ENCODE results near the gene RALGAPA2.

RALGAPA2 gene

DNA sequence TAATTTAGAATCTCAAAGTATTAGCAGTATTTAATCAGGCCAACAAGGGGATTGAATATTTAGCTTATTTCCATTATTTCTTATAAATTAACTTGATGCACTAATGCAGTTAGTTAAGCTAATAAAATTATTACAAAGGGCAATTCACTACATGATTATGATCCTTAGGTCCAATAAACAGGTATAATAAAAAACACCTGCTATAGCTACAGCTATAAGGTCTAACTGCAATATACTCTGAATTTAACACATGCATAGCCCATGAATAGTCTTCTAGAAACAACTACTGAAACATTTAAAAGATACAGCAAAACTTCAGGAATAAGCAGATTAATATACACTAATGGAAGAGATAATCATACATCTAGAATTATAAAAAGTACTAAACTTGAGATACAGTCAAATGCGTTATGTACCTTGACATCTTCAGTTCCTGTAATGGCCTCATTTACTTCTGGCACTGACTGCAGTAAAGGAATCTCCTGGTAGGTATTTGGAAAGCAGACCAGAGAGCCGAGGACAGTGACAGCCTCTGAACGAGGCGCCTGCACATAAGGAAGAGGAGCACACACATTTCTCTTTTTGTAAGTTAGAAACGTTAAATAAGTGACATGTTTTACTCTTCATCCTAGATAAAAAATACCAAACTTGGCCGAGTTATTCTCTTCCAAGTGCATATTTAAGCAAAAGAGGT is 176.1 kb downstream of the RALGAPA2 start:
- DNase-seq (ENCODE audit: extremely low spot score) = no peak
- ChIA-PET POLR2A (no interaction called here), CTCF (no interaction called here)
- TF ChIP-seq FOXK2 (IDR thresholded peaks at IDR 0.05) = no peak
- TF ChIP-seq TARDBP (IDR thresholded peaks at IDR 0.05) = no peak
- TF ChIP-seq, protein P1, sequence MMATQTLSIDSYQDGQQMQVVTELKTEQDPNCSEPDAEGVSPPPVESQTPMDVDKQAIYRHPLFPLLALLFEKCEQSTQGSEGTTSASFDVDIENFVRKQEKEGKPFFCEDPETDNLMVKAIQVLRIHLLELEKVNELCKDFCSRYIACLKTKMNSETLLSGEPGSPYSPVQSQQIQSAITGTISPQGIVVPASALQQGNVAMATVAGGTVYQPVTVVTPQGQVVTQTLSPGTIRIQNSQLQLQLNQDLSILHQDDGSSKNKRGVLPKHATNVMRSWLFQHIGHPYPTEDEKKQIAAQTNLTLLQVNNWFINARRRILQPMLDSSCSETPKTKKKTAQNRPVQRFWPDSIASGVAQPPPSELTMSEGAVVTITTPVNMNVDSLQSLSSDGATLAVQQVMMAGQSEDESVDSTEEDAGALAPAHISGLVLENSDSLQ (IDR thresholded peaks at IDR 0.05) = no peak

DNA sequence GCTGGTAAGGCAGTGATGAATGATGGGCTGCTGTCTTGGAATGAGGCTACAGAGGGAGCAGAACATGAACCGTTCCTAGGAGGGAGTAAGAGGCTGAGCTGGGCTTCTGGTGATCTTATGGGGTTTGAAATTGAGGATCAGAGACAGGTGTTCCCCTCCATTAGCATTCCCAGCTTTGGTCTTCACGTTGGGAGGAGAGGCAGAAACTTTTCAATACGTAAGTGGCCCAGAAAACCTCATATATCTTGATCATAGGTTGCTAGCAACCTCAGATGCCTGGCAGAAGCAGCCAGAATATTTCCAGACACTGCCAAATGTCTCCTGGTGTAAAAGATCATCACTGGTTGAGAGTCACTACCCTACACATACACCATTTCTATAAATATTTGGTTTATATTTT is 177.4 kb downstream of the RALGAPA2 start:
- no peak for DNase-seq (ENCODE audit: extremely low spot score)
- POLR2A ChIA-PET = no interaction called here
- no peak for TF ChIP-seq FOXA1 (IDR thresholded peaks at IDR 0.05)
- no peak for TF ChIP-seq L3MBTL2 (conservative IDR thresholded peaks at IDR 0.05)
- TF ChIP-seq SP1 (IDR thresholded peaks at IDR 0.05) = no peak
- TF ChIP-seq SUZ12 (IDR thresholded peaks at IDR 0.05) = no peak
- TF ChIP-seq TARDBP (IDR thresholded peaks at IDR 0.05) = no peak
- TF ChIP-seq HDGF (IDR thresholded peaks at IDR 0.05; ENCODE audit: borderline replicate concordance) = no peak
- no peak for TF ChIP-seq ZNF384 (IDR thresholded peaks at IDR 0.05)
- no peak for TF ChIP-seq BHLHE40 (IDR thresholded peaks at IDR 0.05; ENCODE audit: borderline replicate concordance)
- TF ChIP-seq LEF1 (IDR thresholded peaks at IDR 0.05; ENCODE audit: borderline replicate concordance) = no peak
- no peak for TF ChIP-seq FOXK2 (IDR thresholded peaks at IDR 0.05)
- no peak for TF ChIP-seq FOXM1 (IDR thresholded peaks at IDR 0.05; ENCODE audit: borderline replicate concordance)
- no peak for TF ChIP-seq NFRKB (IDR thresholded peaks at IDR 0.05)
- no peak for TF ChIP-seq ARNT (IDR thresholded peaks at IDR 0.05)
- TF ChIP-seq, protein P1 (IDR thresholded peaks at IDR 0.05) = no peak
- TF ChIP-seq CTBP1 (IDR thresholded peaks at IDR 0.05; ENCODE audit: borderline replicate concordance) = no peak
- TF ChIP-seq ELF4 (IDR thresholded peaks at IDR 0.05) = no peak
- CTCF ChIA-PET = no interaction called here

DNA sequence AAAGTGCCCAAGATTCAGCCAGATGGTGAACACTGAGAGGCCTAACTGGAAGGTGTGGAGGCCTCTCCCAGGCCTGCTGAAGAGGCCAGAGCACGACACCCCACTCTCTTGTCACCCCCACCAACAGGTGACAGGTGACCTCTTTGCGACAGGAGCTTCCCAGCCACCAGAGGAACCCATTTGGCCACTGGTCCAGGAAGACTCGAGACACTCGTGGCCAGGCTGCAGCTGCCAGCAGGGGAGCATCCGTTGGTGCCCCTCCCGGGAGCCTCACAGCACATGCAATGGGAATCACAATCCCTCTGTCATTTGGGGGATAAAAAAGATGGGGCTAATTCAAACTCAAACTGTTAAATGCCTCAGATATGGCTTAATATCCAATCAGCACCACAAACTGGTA is 181.2 kb downstream of the RALGAPA2 start:
- DNase-seq (ENCODE audit: extremely low spot score) = no peak
- ChIA-PET POLR2A (no interaction called here), CTCF (no interaction called here)
- TF ChIP-seq SUZ12 (IDR thresholded peaks at IDR 0.05) = no peak
- no peak for TF ChIP-seq L3MBTL2 (conservative IDR thresholded peaks at IDR 0.05)
- TF ChIP-seq FOXM1 (IDR thresholded peaks at IDR 0.05; ENCODE audit: borderline replicate concordance) = no peak
- TF ChIP-seq BHLHE40 (IDR thresholded peaks at IDR 0.05; ENCODE audit: borderline replicate concordance) = no peak
- TF ChIP-seq FOXA1 (IDR thresholded peaks at IDR 0.05) = no peak
- TF ChIP-seq ELF4 (IDR thresholded peaks at IDR 0.05) = no peak
- no peak for TF ChIP-seq LEF1 (IDR thresholded peaks at IDR 0.05; ENCODE audit: borderline replicate concordance)
- no peak for TF ChIP-seq ARNT (IDR thresholded peaks at IDR 0.05)
- TF ChIP-seq FOXK2 (IDR thresholded peaks at IDR 0.05) = no peak
- TF ChIP-seq, protein P1 (IDR thresholded peaks at IDR 0.05) = no peak
- no peak for TF ChIP-seq NFRKB (IDR thresholded peaks at IDR 0.05)
- no peak for TF ChIP-seq SP1 (IDR thresholded peaks at IDR 0.05)
- no peak for TF ChIP-seq TARDBP (IDR thresholded peaks at IDR 0.05)
- no peak for TF ChIP-seq HDGF (IDR thresholded peaks at IDR 0.05; ENCODE audit: borderline replicate concordance)
- no peak for TF ChIP-seq CTBP1 (IDR thresholded peaks at IDR 0.05; ENCODE audit: borderline replicate concordance)
- TF ChIP-seq ZNF384 (IDR thresholded peaks at IDR 0.05) = no peak

DNA sequence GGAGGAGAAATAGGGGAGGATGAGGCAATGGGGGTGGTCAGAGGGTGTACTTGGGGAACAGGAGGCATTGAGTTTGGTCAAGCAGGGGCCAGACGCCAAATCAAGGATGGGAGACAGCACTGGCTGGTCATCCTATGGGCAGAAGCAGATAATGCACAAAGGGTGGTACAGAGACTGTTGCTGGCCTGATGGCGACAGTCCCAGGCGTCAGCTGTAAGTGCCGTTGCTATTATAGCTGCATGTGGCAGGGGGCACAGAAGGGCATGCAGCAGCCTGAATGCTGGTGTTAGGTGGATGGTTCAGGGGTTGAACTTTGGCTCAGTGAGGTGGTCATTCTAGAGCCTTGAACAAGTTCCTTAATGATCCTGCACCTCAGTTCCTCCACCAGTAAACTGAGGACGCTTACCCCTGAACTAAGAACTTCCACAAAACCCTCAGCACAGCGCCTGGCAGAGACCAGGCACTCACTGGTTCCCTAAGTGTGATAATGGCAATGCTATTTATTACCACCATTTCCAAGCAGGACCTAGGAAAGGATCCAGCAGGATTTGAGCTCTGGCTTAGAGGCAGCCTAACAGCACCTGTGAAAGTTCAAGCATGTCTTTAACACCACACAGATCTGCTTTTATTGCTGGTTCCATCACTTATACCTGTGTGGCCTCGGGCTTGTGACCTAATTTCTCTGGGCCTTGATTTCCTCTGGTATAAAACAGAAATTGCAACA is 181.9 kb downstream of the RALGAPA2 start:
- no peak for TF ChIP-seq ZNF384 (IDR thresholded peaks at IDR 0.05)
- no peak for TF ChIP-seq NFRKB (IDR thresholded peaks at IDR 0.05)
- no peak for TF ChIP-seq SP1 (IDR thresholded peaks at IDR 0.05)
- TF ChIP-seq L3MBTL2 (conservative IDR thresholded peaks at IDR 0.05) = no peak
- TF ChIP-seq CTBP1 (IDR thresholded peaks at IDR 0.05; ENCODE audit: borderline replicate concordance) = no peak
- no peak for TF ChIP-seq FOXK2 (IDR thresholded peaks at IDR 0.05)
- no peak for TF ChIP-seq TARDBP (IDR thresholded peaks at IDR 0.05)
- TF ChIP-seq FOXA1 (IDR thresholded peaks at IDR 0.05) = no peak
- TF ChIP-seq FOXM1 (IDR thresholded peaks at IDR 0.05; ENCODE audit: borderline replicate concordance) = no peak
- TF ChIP-seq SUZ12 (IDR thresholded peaks at IDR 0.05) = no peak
- POLR2A ChIA-PET = no interaction called here
- CTCF ChIA-PET = no interaction called here
- no peak for DNase-seq (ENCODE audit: extremely low spot score)

- no peak for TF ChIP-seq ARNT (IDR thresholded peaks at IDR 0.05)
- no peak for TF ChIP-seq L3MBTL2 (conservative IDR thresholded peaks at IDR 0.05)
- TF ChIP-seq SUZ12 (IDR thresholded peaks at IDR 0.05) = no peak
- TF ChIP-seq ELF4 (IDR thresholded peaks at IDR 0.05) = no peak
- TF ChIP-seq TARDBP (IDR thresholded peaks at IDR 0.05) = no peak
- no peak for TF ChIP-seq FOXM1 (IDR thresholded peaks at IDR 0.05; ENCODE audit: borderline replicate concordance)
- no peak for TF ChIP-seq FOXK2 (IDR thresholded peaks at IDR 0.05)
- no peak for TF ChIP-seq LEF1 (IDR thresholded peaks at IDR 0.05; ENCODE audit: borderline replicate concordance)
- TF ChIP-seq FOXA1 (IDR thresholded peaks at IDR 0.05) = no peak
- TF ChIP-seq NFRKB (IDR thresholded peaks at IDR 0.05) = no peak
- TF ChIP-seq CTBP1 (IDR thresholded peaks at IDR 0.05; ENCODE audit: borderline replicate concordance) = no peak
- TF ChIP-seq, protein P1 (IDR thresholded peaks at IDR 0.05) = no peak
- no peak for TF ChIP-seq ZNF384 (IDR thresholded peaks at IDR 0.05)
- no peak for TF ChIP-seq SP1 (IDR thresholded peaks at IDR 0.05)
- CTCF ChIA-PET = no interaction called here
- no peak for DNase-seq (ENCODE audit: extremely low spot score)
- POLR2A ChIA-PET = no interaction called here
Observed at GRCh38 chr20:20529597-20529996, 182.8 kb downstream of the RALGAPA2 start.
